Hepatocyte (in vitro differentiated cells): ENCODE data around the gene ITPKB.

Experiments
- EZH2 ChIP-seq: fragments of 200-600 bp; sonication (generic); IDR thresholded peaks from 2 replicates; pipeline ENCODE4 v1.6.1; 2016; ENCODE audit warnings: antibody characterized with exemption, mild to moderate bottlenecking, borderline replicate concordance
- EZH2phosphoT487 ChIP-seq: fragments of 200-600 bp; sonication (generic); IDR thresholded peaks from one replicate; pipeline ENCODE4 v1.6.1; 2018; ENCODE audit warnings: antibody characterized with exemption, mild to moderate bottlenecking, low read depth, moderate library complexity; ENCODE audit not compliant: unreplicated experiment, severe bottlenecking
- TF ChIP-seq, protein P1 (sequence below): fragments of 200-600 bp; sonication (generic); IDR thresholded peaks from 2 replicates; pipeline ENCODE4 v1.5.1; 2016; ENCODE audit warnings: antibody characterized with exemption, mild to moderate bottlenecking; ENCODE audit not compliant: poor library complexity

GRCh38 chr1:226605318-226605950, 133.6 kb downstream of the ITPKB start:
- TF ChIP-seq EZH2phosphoT487 (no peak), EZH2 (no peak)
- TF ChIP-seq, protein P1, sequence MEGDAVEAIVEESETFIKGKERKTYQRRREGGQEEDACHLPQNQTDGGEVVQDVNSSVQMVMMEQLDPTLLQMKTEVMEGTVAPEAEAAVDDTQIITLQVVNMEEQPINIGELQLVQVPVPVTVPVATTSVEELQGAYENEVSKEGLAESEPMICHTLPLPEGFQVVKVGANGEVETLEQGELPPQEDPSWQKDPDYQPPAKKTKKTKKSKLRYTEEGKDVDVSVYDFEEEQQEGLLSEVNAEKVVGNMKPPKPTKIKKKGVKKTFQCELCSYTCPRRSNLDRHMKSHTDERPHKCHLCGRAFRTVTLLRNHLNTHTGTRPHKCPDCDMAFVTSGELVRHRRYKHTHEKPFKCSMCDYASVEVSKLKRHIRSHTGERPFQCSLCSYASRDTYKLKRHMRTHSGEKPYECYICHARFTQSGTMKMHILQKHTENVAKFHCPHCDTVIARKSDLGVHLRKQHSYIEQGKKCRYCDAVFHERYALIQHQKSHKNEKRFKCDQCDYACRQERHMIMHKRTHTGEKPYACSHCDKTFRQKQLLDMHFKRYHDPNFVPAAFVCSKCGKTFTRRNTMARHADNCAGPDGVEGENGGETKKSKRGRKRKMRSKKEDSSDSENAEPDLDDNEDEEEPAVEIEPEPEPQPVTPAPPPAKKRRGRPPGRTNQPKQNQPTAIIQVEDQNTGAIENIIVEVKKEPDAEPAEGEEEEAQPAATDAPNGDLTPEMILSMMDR, result no peak
